ENCODE data around the gene SELENOI.

SELENOI gene

DNA sequence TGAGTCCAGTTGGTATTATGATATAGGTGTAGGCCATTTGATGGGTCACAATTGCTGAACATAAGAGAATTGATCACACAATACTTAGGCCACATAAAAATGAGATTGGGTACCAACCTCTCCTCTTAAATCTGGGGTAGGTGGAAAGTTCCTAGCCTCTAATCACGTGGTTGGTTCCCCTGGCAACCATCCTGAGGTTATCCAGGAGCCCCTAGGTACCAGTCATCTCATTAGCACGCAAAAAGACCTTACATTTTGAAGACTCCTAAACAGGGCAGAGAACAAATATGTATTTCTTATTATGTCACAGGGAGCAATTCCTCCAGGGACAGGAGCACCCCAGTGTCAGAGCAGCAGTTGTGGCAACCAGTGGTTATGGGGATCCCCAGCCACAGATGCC is 12.7 kb upstream of the SELENOI start:
- POLR2A ChIA-PET: no interaction called here
- CTCF ChIA-PET: no interaction called here
- TF ChIP-seq, protein P1, sequence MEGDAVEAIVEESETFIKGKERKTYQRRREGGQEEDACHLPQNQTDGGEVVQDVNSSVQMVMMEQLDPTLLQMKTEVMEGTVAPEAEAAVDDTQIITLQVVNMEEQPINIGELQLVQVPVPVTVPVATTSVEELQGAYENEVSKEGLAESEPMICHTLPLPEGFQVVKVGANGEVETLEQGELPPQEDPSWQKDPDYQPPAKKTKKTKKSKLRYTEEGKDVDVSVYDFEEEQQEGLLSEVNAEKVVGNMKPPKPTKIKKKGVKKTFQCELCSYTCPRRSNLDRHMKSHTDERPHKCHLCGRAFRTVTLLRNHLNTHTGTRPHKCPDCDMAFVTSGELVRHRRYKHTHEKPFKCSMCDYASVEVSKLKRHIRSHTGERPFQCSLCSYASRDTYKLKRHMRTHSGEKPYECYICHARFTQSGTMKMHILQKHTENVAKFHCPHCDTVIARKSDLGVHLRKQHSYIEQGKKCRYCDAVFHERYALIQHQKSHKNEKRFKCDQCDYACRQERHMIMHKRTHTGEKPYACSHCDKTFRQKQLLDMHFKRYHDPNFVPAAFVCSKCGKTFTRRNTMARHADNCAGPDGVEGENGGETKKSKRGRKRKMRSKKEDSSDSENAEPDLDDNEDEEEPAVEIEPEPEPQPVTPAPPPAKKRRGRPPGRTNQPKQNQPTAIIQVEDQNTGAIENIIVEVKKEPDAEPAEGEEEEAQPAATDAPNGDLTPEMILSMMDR (IDR thresholded peaks at IDR 0.05; ENCODE audit: control extremely low read depth, extremely low read depth, low read depth, missing control alignments): no peak
- DNase-seq (ENCODE audit: extremely low spot score): no peak

DNA sequence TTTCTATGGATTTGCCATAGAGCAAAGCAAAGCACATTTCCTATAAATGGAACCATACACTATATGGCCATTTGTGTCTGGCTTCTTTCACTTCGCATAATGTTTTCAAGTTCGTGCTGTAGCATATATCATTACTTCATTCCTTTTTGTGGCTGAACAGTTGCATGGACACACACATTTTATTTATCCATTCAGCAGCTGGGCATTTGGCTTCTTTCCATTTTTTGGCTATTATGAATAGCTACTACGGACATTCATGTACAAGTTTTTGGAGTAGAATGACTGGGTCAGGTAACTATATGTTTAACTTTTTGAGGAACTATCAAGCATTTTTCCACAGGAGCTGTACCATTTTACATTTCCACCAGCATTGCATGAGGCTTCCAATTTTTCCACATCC is 10.7 kb upstream of the SELENOI start:
- DNase-seq (ENCODE audit: extremely low spot score): no peak
- TF ChIP-seq, protein P1 (IDR thresholded peaks at IDR 0.05; ENCODE audit: control extremely low read depth, extremely low read depth, low read depth, missing control alignments): no peak
- CTCF ChIA-PET: no interaction called here
- POLR2A ChIA-PET: no interaction called here

DNA sequence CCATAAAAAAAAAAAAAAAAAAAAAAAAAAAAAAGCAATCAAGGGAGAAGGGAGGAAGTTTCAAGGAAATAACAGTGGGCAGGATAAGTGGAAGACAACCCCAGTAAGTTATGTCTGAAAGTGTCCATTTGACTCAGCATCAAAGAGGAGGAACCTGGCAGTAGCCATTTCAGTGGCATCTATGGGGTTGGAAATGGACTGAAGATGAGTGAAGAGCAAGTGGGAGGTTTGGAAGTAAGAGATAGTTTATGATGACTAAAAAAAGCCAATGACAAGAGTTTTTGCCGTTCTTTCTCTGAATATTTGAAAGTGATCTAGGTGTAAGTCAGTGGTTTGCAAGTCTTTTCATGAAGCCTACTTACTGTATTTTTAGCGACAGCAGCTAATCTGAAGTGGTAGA is 9.2 kb upstream of the SELENOI start:
- POLR2A ChIA-PET: no interaction called here
- CTCF ChIA-PET: interaction anchor here (0.8 to 1.6 kb wide), 3 partner anchors 9 to 484 kb away, joined by 3 to 5 read pairs (median 3); partner anchors contain the start of gene SELENOI
- TF ChIP-seq, protein P1 (IDR thresholded peaks at IDR 0.05; ENCODE audit: control extremely low read depth, extremely low read depth, low read depth, missing control alignments): no peak
- DNase-seq (ENCODE audit: extremely low spot score): no peak

DNA sequence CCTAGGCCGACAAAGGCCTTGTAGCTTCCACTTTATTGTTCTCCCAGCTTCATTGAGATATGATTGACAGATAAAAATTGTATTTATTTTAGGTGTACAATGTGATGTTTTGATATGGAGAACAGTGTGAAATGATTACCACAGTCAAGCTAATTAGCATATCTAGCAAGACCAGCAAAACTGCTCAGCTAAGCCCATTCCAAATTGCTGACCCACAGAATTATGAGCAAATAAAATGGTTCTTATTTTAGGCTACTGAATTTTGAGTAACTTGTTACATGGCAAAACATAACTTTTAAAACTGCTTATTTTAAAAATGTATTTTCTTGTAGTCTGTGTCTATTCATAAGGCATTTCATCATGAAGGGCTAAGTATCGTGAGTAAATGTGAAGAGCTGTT is 8.6 kb upstream of the SELENOI start:
- ChIA-PET CTCF (interaction anchor here (0.8 to 1.6 kb wide), 2 partner anchors 8 to 485 kb away, joined by 3 to 5 read pairs; partner anchors contain the start of gene SELENOI), POLR2A (no interaction called here)
- TF ChIP-seq, protein P1 (IDR thresholded peaks at IDR 0.05; ENCODE audit: control extremely low read depth, extremely low read depth, low read depth, missing control alignments): no peak
- DNase-seq (ENCODE audit: extremely low spot score): no peak

DNA sequence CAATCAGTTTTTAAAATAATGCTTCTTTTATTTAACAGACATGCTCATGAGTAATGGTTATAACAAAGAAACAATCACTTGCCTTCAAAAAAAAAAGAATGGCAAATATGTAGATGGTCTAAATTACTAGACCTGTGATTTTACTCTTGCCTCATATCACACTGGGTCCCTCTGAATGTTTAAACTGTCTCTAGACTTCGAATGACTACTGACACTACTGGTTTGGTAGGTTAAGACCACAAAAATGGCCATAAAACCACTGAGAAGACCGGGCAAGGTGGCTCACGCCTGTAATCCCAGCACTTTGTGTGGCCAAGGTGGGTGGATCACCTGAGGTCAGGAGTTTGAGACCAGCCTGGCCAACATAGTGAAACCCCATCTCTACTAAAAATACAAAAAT is 5.1 kb upstream of the SELENOI start:
- TF ChIP-seq, protein P1 (IDR thresholded peaks at IDR 0.05; ENCODE audit: control extremely low read depth, extremely low read depth, low read depth, missing control alignments): no peak
- no peak for DNase-seq (ENCODE audit: extremely low spot score)
- CTCF ChIA-PET: no interaction called here
- POLR2A ChIA-PET: no interaction called here

DNA sequence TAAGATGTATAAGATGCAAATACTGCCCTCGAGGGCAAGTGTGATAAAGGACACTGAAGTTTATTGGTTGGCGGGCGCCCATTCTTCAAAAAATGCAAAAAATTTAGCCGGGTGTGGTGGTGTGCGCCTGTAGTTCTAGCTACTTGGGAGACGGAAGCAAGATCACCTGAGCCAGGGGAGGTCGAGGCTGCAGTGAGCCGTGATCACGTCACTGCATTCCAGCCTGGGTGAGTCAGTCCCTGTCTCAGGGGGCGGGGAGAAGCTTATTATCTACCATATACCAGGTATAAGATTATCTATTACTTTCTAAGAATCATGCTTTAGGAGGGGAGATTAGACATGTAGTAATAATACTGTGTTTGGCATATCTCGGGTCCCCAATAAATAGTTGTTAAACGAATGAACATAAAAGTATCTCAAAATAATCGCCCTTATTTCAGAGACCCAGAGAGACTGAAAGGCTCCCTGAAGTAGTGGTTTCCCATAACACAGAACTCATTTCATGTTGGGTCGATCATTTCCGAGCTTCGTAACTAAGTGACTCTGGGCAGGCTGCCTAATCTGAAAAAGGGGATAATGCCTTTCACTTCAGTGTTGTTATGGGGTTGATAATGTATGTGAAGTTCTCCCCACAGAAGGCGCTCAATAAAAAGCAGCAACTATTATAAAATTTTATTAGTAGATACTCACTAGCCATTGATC is 1.2 kb upstream of the SELENOI start:
- TF ChIP-seq, protein P1 (IDR thresholded peaks at IDR 0.05; ENCODE audit: control extremely low read depth, extremely low read depth, low read depth, missing control alignments): no peak
- CTCF ChIA-PET: interaction anchor here (3.5 kb wide), 1 partner anchor 14 kb away, joined by 13 read pairs; no protein-coding TSS in a partner anchor
- DNase-seq (ENCODE audit: extremely low spot score): no peak
- POLR2A ChIA-PET: interaction anchor here (0.6 kb wide), 2 partner anchors 147 to 926 kb away, joined by 3 read pairs; no protein-coding TSS in a partner anchor

All from GM10248 (cell line).